ENCODE results near the gene CRISPLD2.

CRISPLD2 gene

DNA sequence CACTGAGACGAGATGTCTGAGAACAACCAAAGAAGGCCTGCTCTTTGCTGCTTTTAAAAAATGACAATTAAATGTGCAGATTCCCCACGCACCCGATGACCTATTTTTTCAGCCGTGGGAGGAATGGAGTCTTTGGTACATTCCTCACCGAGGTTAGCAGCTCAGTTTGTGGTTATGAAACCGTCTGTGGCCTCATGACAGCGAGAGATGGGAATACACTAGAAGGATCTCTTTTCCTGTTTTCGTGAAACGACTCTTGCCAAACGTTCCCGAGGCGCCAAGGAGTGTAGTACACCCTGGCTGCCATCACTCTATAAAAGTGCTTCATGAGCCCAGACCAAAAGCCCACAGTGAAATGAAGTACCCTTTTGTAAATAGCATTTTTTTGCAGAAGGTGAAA, 87.8 kb downstream of the CRISPLD2 start:
- H3K4me3 Mint-ChIP-seq: no peak overlapping the region
- no peak overlapping the region for H3K27ac Mint-ChIP-seq
- H3K4me1 Mint-ChIP-seq: no peaks in the 10 kb centered on the region
- no peaks in the 10 kb centered on the region for H3K36me3 Mint-ChIP-seq
- H3K27me3 Mint-ChIP-seq: no peaks in the 10 kb centered on the region
- H3K9me3 Mint-ChIP-seq: no peaks in the 10 kb centered on the region

DNA sequence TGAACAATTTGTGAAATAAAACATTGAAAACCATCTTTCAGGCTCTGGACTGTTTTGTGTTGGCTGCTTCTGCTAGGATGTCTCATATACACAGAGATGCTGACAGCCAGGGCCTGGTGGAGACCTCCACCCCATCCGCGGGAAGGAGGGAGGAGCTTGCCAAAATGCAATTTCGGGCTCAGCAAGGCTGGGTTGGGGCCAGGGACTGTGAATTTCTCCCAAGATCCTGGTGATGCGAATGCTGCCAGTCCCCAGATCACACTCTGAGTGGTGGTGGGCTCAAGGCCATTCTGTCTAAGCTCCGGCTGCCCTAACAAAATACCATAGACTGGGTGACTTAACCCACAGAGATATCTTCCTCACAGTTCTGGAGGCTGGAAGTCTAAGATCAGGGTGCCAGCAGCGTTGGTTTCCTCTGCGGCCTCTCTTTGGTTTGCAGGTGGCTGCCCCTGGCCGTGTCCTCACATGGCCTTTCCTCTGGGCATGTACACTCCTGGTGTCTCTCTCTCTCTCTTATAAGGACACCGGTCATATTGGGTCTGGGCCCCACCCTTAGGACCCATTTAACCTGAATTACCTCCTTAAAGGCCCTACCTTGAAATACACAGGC, 89.8 kb downstream of the CRISPLD2 start:
- Mint-ChIP-seq H3K9me3 (no peaks in the 10 kb centered on the region), H3K4me1 (no peaks in the 10 kb centered on the region), H3K4me3 (no peak overlapping the region), H3K27me3 (peaks cover 3% of the 10 kb centered on the region), H3K36me3 (no peaks in the 10 kb centered on the region), H3K27ac (no peak overlapping the region)

DNA sequence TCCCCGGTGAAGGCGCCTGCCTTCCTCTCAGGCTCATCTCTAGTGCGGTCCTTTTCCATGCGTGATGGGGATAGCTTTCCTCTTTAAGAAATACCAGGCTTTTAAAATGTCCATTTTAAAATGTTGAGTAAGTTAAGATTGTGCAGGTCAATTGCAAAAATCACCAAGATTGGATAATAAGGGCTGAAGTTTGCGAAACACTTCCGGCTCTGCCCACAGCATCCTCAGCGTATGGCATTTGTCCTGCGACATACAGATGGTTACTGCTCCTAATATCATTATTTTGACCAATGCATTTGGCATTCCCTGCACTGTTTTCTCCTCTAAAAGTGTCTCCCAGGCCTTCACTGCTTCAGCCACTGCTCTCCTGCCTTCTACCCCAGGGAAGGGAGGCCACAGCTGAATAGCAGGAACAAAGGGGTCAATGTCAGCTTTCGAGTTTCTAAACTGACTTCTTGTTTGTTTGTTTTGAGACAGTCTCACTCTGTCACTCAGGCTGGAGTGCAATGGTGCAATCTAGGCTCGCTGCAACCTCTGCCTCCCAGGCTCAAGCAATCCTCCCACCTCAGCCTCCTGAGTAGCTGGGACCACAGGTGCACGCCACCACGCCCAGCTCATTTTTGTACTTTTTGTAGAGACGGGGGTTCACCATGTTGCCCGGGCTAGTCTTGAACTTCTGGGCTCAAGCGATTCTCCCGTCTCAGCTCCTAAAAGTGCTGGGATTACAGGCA, 91.9 kb downstream of the CRISPLD2 start:
- Mint-ChIP-seq H3K27me3 (peaks cover 7% of the 10 kb centered on the region), H3K4me1 (no peaks in the 10 kb centered on the region), H3K9me3 (no peaks in the 10 kb centered on the region), H3K4me3 (no peak overlapping the region), H3K36me3 (no peaks in the 10 kb centered on the region), H3K27ac (no peak overlapping the region)

DNA sequence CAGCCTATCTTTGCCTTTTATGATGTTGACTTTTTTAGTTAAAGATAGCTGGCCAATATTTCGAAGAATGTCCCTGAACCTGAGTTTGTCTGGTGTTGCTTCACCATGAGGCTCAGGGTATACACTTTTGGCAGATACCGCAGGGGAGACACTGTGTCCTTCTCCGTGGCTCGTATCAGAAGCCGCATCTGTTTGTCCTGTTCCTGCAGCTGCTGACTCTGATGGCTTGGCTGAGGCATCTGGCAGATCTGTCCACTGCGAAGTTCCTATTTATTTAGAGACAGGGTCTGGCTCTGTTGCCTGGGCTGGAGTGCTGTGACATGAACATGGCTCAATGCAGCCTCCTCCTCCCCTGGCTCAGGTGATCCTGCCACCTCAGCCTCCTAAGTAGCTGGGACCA, 93.5 kb downstream of the CRISPLD2 start:
- H3K9me3 Mint-ChIP-seq: no peaks in the 10 kb centered on the region
- H3K4me1 Mint-ChIP-seq: no peaks in the 10 kb centered on the region
- no peaks in the 10 kb centered on the region for H3K36me3 Mint-ChIP-seq
- no peak overlapping the region for H3K27ac Mint-ChIP-seq
- peaks cover 8% of the 10 kb centered on the region for H3K27me3 Mint-ChIP-seq
- H3K4me3 Mint-ChIP-seq: no peak overlapping the region

DNA sequence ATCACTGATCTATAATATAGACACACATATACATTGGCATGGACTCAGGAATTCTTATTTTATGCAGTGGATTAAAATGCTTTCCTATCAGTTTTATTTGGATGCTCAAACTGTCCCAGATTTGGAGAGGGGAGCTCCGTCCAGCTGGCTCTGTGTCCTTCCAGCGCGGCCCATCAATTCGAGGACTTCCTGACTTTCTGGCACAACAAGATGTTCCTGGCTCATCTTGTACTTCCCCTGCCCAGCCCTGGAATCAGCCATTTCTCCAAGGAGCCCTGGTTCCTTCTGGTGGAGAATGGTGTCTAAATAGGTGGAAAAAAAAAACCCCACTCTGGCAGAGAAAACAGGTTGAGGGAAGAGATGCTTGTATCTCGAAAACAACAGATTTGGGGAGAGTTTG, 94.5 kb downstream of the CRISPLD2 start:
- H3K27me3 Mint-ChIP-seq: peaks cover 12% of the 10 kb centered on the region
- H3K36me3 Mint-ChIP-seq: no peaks in the 10 kb centered on the region
- H3K27ac Mint-ChIP-seq: no peak overlapping the region
- no peaks in the 10 kb centered on the region for H3K4me1 Mint-ChIP-seq
- no peaks in the 10 kb centered on the region for H3K9me3 Mint-ChIP-seq
- H3K4me3 Mint-ChIP-seq: no peak overlapping the region

DNA sequence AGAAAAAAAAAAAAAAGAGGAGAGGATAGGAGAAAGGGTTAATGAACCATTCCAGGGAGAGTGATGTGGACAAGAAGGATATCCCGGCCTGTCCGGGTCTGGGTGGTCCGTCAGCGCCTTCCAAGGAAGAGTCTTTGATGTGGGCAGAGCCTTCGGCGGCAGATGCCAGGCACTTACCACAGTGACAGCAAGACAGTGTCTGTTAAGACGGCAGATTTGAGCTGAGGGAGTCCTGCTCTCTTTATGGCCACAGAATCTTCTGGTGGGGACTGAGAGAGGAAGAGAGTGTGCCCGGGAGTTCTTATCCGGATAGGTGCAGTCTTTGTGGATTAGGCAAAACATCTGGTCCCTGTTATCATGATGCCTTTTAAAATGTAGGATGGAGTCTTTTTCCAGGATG, 96.4 kb downstream of the CRISPLD2 start:
- no peaks in the 10 kb centered on the region for H3K36me3 Mint-ChIP-seq
- peaks cover 12% of the 10 kb centered on the region for H3K27me3 Mint-ChIP-seq
- H3K4me3 Mint-ChIP-seq: no peak overlapping the region
- no peak overlapping the region for H3K27ac Mint-ChIP-seq
- no peaks in the 10 kb centered on the region for H3K4me1 Mint-ChIP-seq
- no peaks in the 10 kb centered on the region for H3K9me3 Mint-ChIP-seq

DNA sequence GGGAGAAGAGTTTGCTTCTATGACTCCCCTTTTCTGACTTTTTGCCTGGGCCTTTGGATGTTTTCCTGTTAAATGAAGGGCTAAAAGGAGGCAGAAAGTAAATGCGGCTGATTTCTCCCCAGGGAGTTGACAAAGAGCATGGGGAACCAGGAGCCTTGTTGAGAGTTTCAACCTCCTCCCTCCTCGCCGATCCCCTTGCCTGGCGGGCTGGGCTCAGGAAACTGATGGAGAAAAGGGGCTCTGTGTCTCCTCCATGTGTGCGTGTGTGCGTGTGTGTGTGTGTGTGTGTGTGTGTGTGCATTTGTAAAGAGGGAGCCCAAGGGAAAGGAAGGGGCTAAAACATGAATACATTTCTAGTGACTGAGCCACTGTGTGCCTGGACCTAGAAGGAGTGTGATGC, 97.1 kb downstream of the CRISPLD2 start:
- Mint-ChIP-seq H3K36me3 (no peaks in the 10 kb centered on the region), H3K27ac (no peak overlapping the region), H3K4me1 (no peaks in the 10 kb centered on the region), H3K27me3 (peaks cover 12% of the 10 kb centered on the region), H3K4me3 (no peak overlapping the region), H3K9me3 (no peaks in the 10 kb centered on the region)

DNA sequence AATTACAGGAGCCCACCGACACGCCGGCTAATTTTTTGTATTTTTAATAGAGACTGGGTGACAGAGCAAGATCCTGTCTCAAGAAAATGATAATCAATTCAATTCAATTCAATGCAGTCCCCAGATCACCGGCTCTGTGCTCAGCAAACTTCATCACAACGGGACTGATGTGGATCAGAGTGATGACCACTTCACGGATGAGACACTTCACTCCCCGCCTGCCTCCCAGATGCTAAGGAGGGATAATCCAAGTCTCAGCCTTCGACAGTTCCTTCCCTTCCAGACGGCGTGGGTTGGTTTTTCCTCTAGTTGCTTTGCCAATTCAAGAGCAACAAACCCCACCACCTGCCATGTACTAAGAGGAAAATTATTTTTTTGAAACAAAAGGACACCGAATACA, 97.7 kb downstream of the CRISPLD2 start:
- H3K4me3 Mint-ChIP-seq: no peak overlapping the region
- H3K27me3 Mint-ChIP-seq: peaks cover 12% of the 10 kb centered on the region
- no peaks in the 10 kb centered on the region for H3K9me3 Mint-ChIP-seq
- H3K36me3 Mint-ChIP-seq: no peaks in the 10 kb centered on the region
- H3K27ac Mint-ChIP-seq: no peak overlapping the region
- no peaks in the 10 kb centered on the region for H3K4me1 Mint-ChIP-seq

DNA sequence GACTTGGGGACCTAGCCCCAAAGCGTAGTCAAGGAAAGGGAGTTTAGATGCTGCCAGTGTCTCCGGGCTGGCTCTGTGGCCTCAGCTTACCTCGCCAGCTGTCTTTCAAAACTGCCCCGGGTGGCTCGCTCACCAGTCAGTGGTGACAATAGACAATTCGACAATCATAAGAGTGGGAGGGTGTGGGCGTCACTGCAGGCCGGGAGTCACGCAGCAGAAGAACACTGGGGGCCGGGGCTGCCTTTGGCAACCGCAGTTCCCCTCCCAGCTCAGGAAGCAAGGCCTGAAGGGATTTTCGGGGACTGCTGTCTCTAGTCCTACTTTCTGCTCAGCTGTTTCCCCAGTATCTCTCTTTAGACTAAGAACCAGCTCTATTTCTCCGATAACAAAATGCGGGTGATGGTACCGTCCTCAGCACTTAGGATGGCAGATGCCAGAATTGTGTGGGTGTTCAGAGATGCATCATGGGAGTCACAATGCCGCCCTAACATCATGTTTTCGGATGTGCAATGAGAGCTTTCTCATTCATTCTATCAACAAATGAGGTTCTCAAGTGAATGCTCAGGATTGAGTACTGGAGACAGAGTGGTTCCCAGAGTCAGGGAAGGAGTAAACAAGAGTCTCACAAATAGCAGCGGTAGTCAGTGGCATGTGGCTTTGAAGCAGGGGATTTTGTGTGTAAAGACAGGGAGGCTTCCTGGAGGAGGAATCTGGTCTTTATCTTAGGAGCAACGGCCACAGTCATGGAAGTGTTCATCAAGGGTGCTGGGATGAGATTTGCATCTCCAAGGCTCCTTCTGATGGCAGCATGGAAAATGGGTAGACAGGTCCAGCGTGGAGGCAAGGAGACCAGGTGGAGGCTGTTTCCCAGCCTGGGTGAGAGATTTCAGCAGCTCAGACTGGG, 98.5 kb downstream of the CRISPLD2 start:
- Mint-ChIP-seq H3K4me1 (no peaks in the 10 kb centered on the region), H3K9me3 (no peaks in the 10 kb centered on the region)

DNA sequence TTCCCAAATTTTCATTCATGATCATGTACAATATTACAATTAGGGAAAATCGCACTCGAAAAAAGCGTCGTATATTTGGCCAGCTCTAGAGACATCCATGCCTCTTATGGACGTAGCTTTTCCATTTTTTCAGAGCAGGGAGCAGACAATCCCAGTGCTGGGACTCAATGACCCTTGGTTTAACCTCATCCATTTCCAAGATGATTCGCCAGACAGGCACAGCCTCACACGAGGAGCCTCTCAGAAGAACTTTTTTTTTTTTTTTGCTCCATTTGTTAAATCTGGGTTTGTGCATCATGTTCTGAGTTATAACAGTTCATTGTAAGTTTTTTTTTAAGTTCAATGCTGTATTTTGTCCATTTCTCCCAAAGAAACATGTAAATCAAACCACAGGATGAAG, 99.5 kb downstream of the CRISPLD2 start:
- Mint-ChIP-seq H3K36me3 (no peaks in the 10 kb centered on the region), H3K27ac (no peak overlapping the region), H3K4me1 (no peaks in the 10 kb centered on the region), H3K27me3 (peaks cover 11% of the 10 kb centered on the region), H3K4me3 (no peak overlapping the region), H3K9me3 (no peaks in the 10 kb centered on the region)

More for the DNA sequence above, 98.5 kb downstream of the CRISPLD2 start:
- H3K4me3 Mint-ChIP-seq: no peak overlapping the region
- H3K27me3 Mint-ChIP-seq: peaks cover 12% of the 10 kb centered on the region
- no peaks in the 10 kb centered on the region for H3K36me3 Mint-ChIP-seq
- no peak overlapping the region for H3K27ac Mint-ChIP-seq

DNA sequence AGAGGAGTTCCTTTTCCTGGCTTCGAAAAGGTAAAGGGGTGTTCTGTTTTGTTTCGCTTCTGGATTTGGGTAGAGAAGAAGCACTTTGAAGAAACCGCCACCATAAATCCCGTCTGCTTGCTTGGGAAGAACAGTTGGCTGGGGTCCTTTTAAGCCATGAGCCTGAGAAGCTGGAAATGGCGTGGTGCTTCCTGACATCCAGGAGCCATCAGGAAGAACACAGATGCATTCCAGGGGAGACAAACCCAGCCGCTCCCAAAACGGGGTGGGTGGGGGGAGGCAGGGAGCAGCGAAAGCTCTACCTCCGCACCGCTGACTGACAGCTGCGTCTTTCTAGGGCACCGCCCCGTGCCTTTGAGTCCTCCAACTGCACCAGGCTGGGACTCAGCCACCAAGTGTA, 99.9 kb downstream of the CRISPLD2 start:
- no peak overlapping the region for H3K4me3 Mint-ChIP-seq
- H3K27me3 Mint-ChIP-seq: peaks cover 8% of the 10 kb centered on the region
- no peaks in the 10 kb centered on the region for H3K9me3 Mint-ChIP-seq
- no peak overlapping the region for H3K27ac Mint-ChIP-seq
- H3K36me3 Mint-ChIP-seq: no peaks in the 10 kb centered on the region
- no peaks in the 10 kb centered on the region for H3K4me1 Mint-ChIP-seq

DNA sequence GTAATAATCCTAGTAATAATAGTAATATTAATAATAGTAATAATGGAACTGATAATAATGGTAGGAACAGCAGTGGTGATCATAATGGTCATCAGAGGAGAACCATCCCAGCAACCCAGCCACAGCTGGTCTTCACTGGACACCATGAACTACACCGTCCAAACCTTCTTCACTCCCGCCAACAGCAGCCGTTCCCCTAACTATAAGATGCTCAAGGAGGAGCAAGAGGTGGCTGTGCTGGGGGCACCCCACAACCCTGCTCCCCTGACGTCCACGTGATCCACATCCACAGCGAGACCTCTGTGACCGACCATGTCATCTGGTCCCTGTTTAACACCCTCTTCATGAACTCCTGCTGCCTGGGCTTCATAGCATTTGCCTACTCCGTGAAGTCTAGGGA, 100.5 kb downstream of the CRISPLD2 start:
- Mint-ChIP-seq H3K27ac (no peak overlapping the region), H3K4me1 (no peaks in the 10 kb centered on the region), H3K4me3 (no peak overlapping the region), H3K36me3 (no peaks in the 10 kb centered on the region), H3K9me3 (no peaks in the 10 kb centered on the region), H3K27me3 (peaks cover 8% of the 10 kb centered on the region)

DNA sequence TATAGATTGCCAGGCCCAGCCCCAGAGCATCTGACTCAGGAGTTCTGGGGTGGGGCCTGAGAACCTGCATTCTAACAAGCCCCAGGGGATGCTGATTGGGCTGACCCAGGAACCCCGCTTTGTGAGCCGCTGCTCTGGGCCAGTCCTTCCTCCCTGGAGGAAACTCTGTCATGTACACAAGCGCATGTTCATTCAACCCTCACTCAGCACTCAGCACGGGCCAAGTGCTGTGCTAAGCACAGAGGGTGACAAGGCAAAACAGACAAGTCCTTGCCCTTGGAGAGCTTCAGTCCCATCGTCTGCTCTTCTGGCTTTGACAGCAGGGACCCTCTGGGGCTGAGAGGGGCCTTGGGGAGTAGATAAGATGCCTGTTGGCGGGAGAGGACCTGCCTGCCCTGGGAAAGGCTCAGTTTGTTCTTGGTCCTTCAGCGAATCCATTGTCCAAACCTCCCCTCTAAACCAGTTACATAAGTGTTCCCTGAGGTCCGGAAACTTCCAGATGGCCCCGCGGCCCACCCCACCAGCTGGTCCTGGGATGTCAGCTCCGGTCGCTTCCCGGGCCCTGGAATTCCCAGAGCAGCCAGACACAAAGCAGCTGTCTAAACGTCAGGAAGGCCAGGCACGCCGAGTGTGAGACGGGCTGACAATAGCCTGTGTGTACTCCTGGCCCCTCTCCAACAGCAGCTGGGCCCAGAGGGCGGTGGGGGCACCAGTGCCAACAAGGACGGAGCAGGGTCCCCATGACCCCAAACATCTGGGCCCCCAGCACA, 102.8 kb downstream of the CRISPLD2 start:
- Mint-ChIP-seq H3K9me3 (no peaks in the 10 kb centered on the region), H3K27ac (no peak overlapping the region), H3K36me3 (no peaks in the 10 kb centered on the region)

DNA sequence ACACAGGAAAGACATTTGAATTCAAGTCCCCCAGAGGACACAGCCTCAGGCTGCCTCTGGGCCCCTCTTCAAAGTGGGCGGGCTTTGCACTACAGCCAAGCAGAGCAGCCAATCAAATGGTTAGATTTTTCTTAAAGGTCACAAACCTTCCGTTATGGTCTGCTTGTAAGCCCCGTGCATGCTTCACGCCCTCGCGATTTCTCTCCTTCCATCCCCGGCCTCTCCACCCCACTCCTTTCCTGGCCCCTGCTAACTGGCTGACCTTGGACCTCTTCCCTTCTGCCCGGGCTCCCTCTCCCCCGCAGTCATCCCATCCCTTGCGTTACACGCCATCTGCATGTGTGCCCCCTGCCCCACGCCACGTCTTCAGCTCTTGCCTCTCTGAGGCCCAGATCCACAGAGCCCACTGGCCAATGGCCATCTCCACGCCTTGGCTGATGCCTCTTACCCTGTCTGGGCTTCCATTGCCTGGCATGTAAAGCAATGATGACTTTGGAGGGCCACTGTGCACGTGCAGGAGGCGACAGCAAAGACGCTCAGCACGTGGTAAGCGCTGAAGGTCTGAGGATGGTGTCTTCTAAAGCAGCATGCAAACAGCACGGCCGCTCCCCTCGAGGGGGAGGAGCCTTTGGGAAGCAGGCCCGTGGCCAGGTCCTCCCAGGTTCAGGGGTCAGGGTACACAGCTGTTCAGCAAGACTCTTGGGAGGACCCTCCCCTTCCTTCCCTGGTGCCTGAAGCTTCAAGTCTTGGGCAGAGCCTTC, 104.7 kb downstream of the CRISPLD2 start:
- Mint-ChIP-seq H3K9me3 (no peaks in the 10 kb centered on the region), H3K27ac (no peak overlapping the region), H3K4me1 (no peaks in the 10 kb centered on the region), H3K36me3 (no peaks in the 10 kb centered on the region), H3K4me3 (no peak overlapping the region), H3K27me3 (no peaks in the 10 kb centered on the region)

More for the DNA sequence above, 102.8 kb downstream of the CRISPLD2 start:
- no peaks in the 10 kb centered on the region for H3K4me1 Mint-ChIP-seq
- peaks cover 5% of the 10 kb centered on the region for H3K27me3 Mint-ChIP-seq
- H3K4me3 Mint-ChIP-seq: no peak overlapping the region

Data from activated naive CD4-positive, alpha-beta T cell treated with anti-CD3 and anti-CD28 coated beads, Interleukin-2, amount 50 U/mL, for 24 hours (primary cell).